Calu3 (cell line): Measurements from ENCODE around the gene ATXN7. TPM values are rescaled to one million over a fixed set of nuclear protein-coding genes. Genes with fewer than 3 reads are reported as not detected.

Experiments
- BruUV-seq: library from RNA; stranded (reverse); fragments of 400-500 nt; replicated peaks from 2 replicates; lab custom pipeline; 2021; lab: Mats Ljungman, UMichigan
- CTCF ChIA-PET: fragments of 300-600 bp; sonication (Branson Sonifier 250); formaldehyde crosslinking; loops from one replicate; lab custom pipeline; 2022; ENCODE audit warnings: antibody characterized with exemption; lab: Charles Lee
- DNase-seq: peaks from one replicate; pipeline ENCODE4 v3.0.0; 2022
- H3K27ac Mint-ChIP-seq: one replicate; pipeline ENCODE4 v1.8.0; 2022; ENCODE audit warnings: mixed read lengths; ENCODE audit not compliant: unreplicated experiment
- H3K27me3 Mint-ChIP-seq: one replicate; pipeline ENCODE4 v1.8.0; 2022; ENCODE audit warnings: mixed read lengths; ENCODE audit not compliant: unreplicated experiment
- H3K36me3 Mint-ChIP-seq: one replicate; pipeline ENCODE4 v1.8.0; 2022; ENCODE audit warnings: mild to moderate bottlenecking, moderate library complexity, mixed read lengths; ENCODE audit not compliant: insufficient read depth, unreplicated experiment
- H3K4me1 Mint-ChIP-seq: one replicate; pipeline ENCODE4 v1.8.0; 2022; ENCODE audit warnings: mild to moderate bottlenecking, low read depth, mixed read lengths; ENCODE audit not compliant: unreplicated experiment
- H3K4me3 Mint-ChIP-seq: one replicate; pipeline ENCODE4 v1.8.0; 2022; ENCODE audit warnings: mild to moderate bottlenecking, low read depth, moderate library complexity, mixed read lengths; ENCODE audit not compliant: unreplicated experiment
- H3K9me3 Mint-ChIP-seq: one replicate; pipeline ENCODE4 v1.8.0; 2022; ENCODE audit warnings: low read depth, mixed read lengths; ENCODE audit not compliant: unreplicated experiment
- intact Hi-C: fragments of 100-400 bp; cut with micrococcal nuclease; formaldehyde crosslinking; loops from one replicate; pipeline ENCODE4 v1.10.0; 2022; ENCODE audit not compliant: unreplicated experiment
- total RNA-seq: library from RNA; stranded (reverse); gene quantifications from 2 replicates; pipeline ENCODE4 v1.2.3, GENCODE V29; 2022
- TF ChIP-seq, protein P1 (sequence below): fragments of 200-600 bp; IDR thresholded peaks from one replicate; pipeline ENCODE4 v1.8.0; 2022; ENCODE audit warnings: antibody characterized with exemption; ENCODE audit not compliant: unreplicated experiment

The ATXN7 gene
- total RNA-seq, 1 experiment from 2014 or later: 31.2 TPM

DNA sequence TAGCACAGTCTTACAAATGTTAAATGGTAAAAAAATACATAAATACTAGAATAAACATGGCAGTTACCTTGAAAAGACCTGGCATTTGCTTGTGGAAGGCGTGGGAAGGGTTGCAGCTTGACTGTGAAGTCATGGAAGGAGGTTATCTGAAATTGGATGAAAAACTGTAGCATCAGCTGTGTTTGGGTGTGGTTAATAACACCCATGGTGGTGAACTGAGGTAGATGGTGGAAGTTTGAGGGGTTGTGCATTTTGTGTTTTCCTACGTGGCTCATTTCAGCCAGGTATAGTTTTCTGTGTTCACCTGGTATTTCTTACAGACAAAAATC lies 113.2 kb downstream of the ATXN7 start:
- intact Hi-C loops: no loop called here
- no peaks in the 10 kb centered on the region for H3K9me3 Mint-ChIP-seq
- H3K4me1 Mint-ChIP-seq: peaks cover 31% of the 10 kb centered on the region
- TF ChIP-seq, protein P1, sequence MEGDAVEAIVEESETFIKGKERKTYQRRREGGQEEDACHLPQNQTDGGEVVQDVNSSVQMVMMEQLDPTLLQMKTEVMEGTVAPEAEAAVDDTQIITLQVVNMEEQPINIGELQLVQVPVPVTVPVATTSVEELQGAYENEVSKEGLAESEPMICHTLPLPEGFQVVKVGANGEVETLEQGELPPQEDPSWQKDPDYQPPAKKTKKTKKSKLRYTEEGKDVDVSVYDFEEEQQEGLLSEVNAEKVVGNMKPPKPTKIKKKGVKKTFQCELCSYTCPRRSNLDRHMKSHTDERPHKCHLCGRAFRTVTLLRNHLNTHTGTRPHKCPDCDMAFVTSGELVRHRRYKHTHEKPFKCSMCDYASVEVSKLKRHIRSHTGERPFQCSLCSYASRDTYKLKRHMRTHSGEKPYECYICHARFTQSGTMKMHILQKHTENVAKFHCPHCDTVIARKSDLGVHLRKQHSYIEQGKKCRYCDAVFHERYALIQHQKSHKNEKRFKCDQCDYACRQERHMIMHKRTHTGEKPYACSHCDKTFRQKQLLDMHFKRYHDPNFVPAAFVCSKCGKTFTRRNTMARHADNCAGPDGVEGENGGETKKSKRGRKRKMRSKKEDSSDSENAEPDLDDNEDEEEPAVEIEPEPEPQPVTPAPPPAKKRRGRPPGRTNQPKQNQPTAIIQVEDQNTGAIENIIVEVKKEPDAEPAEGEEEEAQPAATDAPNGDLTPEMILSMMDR: no peak
- H3K27me3 Mint-ChIP-seq: no peaks in the 10 kb centered on the region
- CTCF ChIA-PET: interaction anchor here (1.3 kb wide), 1 partner anchor 8 kb away, joined by 3 read pairs; no protein-coding TSS in a partner anchor
- no peak overlapping the region for H3K4me3 Mint-ChIP-seq
- no TSS peak for BruUV-seq
- peak overlapping the region; percentile 23 for H3K27ac Mint-ChIP-seq
- H3K36me3 Mint-ChIP-seq: peaks cover 6% of the 10 kb centered on the region
- DNase-seq: no peak

DNA sequence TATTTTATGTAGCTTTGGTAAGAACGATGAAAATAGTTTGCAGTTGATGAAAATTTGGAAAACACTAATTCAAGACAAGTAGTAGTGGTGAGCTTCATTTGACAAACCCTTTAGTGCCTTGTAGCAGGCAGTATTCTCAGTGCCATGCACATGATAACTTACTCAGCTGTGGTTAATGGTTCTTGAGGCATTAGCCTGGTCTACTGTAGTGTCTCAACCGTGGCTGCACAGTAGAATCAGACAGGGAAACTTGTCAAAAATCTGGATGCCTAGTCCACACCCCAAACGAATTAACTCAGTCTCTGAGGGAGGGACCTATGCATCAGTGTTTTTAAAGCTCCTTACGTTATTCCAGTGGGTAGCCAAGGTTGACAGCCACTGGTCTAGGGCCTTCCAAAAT lies 114.2 kb downstream of the ATXN7 start:
- CTCF ChIA-PET: interaction anchor here (0.6 kb wide), 1 partner anchor 29 kb away, joined by 4 read pairs; no protein-coding TSS in a partner anchor
- H3K9me3 Mint-ChIP-seq: no peaks in the 10 kb centered on the region
- no peak overlapping the region for H3K27ac Mint-ChIP-seq
- peaks cover 10% of the 10 kb centered on the region for H3K36me3 Mint-ChIP-seq
- no peaks in the 10 kb centered on the region for H3K27me3 Mint-ChIP-seq
- TF ChIP-seq, protein P1: no peak
- peaks cover 31% of the 10 kb centered on the region for H3K4me1 Mint-ChIP-seq
- no TSS peak for BruUV-seq
- no peak for DNase-seq
- H3K4me3 Mint-ChIP-seq: no peak overlapping the region
- intact Hi-C loops: no loop called here

DNA sequence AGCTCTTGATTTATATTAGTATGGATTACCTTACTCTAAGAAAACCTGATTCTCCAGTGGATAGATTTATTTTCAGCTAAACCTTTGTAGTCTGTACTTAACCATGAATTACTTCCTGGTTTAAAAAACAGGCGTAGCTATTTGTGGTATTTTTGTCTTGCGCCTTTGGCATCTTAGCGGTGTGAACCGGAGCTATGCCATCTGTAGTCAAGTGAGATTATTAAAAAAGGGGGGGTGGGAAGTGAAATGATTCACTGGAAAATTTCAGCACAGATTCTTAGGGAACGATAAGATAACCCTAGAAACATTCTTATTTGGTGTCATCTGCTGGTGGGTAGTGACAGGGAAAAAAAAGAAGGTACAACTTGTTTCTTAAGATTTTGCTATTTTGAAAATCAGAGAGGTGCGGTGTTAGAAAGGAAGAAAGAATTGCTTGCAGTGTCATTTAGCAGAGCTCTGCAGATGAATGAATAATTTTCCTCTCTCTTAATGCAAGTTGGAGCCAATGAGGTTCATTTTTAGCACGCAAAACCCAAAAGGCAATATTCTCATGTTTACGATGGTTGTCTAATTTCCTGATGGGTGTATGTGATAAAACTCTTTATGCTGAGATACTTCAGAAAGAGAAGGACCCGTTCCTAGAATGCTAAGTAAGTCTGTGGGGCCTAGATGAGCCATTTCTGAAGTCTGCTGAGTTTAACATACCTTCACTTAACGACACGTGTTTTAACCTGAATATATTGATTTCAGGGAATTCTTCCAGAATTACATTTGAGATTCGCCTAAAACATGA lies 115.6 kb downstream of the ATXN7 start:
- no TSS peak for BruUV-seq
- Mint-ChIP-seq H3K27me3 (no peaks in the 10 kb centered on the region), H3K36me3 (peaks cover 5% of the 10 kb centered on the region), H3K4me3 (no peak overlapping the region), H3K27ac (no peak overlapping the region), H3K9me3 (no peaks in the 10 kb centered on the region), H3K4me1 (peaks cover 31% of the 10 kb centered on the region)
- DNase-seq: no peak
- intact Hi-C loops: no loop called here
- CTCF ChIA-PET: no interaction called here
- TF ChIP-seq, protein P1: no peak

DNA sequence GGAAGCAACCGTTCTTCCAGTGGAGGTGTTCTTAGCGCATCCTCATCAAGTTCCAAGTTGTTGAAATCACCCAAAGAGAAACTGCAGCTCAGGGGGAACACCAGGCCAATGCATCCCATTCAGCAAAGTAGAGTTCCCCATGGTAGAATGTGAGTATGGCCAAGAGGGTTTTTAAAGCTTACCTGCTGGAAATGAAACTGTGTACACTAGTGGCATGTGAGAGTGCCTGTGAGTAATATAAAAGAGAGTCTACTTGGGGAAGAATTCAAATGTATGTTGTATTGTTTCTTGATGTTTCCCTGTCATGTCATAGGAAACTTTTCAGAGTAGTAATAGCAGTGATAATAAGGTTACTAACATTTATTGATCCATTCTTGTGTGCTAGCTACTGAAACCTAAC lies 116.4 kb downstream of the ATXN7 start:
- no TSS peak for BruUV-seq
- DNase-seq: no peak
- H3K27ac Mint-ChIP-seq: no peak overlapping the region
- peaks cover 31% of the 10 kb centered on the region for H3K4me1 Mint-ChIP-seq
- no peak overlapping the region for H3K4me3 Mint-ChIP-seq
- H3K9me3 Mint-ChIP-seq: no peaks in the 10 kb centered on the region
- peaks cover 5% of the 10 kb centered on the region for H3K36me3 Mint-ChIP-seq
- CTCF ChIA-PET: no interaction called here
- intact Hi-C loops: no loop called here
- TF ChIP-seq, protein P1: no peak
- no peaks in the 10 kb centered on the region for H3K27me3 Mint-ChIP-seq
